Measurements from ENCODE around the gene YWHAG. TPM values are rescaled to one million over a fixed set of nuclear protein-coding genes. Genes with fewer than 3 reads are reported as not detected.
A peak's percentile ranks its signal among the peaks of the same experiment; 100 is the strongest.

YWHAG gene
- total and polyA plus RNA-seq, 9 of the 15 experiments (the other 6 are each of a cell fraction or from before 2014, with no cell fraction given): 30.4 to 246 (median 94.5) TPM

- Histone ChIP-seq H4K20me1 (replicated peaks; ENCODE audit: control insufficient read depth, insufficient read depth, low read length) (no peaks in the 10 kb centered on the region), H3K4me2 (ENCODE audit: insufficient read depth, low read length) (no peak overlapping the region), H2AFZ (ENCODE audit: low read depth, low read length) (no peak overlapping the region), H3K27me3 (ENCODE audit: control insufficient read depth in 2 of 2, insufficient read depth in 2 of 2, low read length in 2 of 2) (peaks cover 24 to 36% of the 10 kb centered on the region in 2 experiments; a peak in 4 of 5 replicates), H3K9ac (ENCODE audit: insufficient read depth in 1 of 2, low read depth in 2 of 2, low read length in 2 of 2) (peak overlapping the region in 1 of 2 experiments; percentile 26; a peak in 1 of 4 replicates), H3K4me3 (no peak overlapping the region), H3K9me3 (replicated peaks; ENCODE audit: control insufficient read depth, insufficient read depth, low read depth, low read length) (no peaks in the 10 kb centered on the region), H3K4me1 (replicated peaks in 1 of 2; ENCODE audit: control insufficient read depth in 2 of 2, insufficient read depth in 2 of 2, low read length in 2 of 2) (peaks cover 3 to 45% of the 10 kb centered on the region in 2 experiments), H3K9me1 (ENCODE audit: control insufficient read depth, insufficient read depth, low read length) (no peaks in the 10 kb centered on the region), H3K27ac (ENCODE audit: extremely low read depth, low read depth, low read length) (no peak overlapping the region), H3K36me3 (ENCODE audit: control insufficient read depth, insufficient read depth, low read length) (no peaks in the 10 kb centered on the region), H3K79me2 (ENCODE audit: control insufficient read depth, insufficient read depth, low read length) (no peaks in the 10 kb centered on the region)
- 19% methylated on average over 28 of the region's 29 CpGs for WGBS (ENCODE audit: insufficient coverage, low coverage, missing lambda C conversion rate)
- FAIRE-seq (no peak), ATAC-seq (no peak), DNase-seq (ENCODE audit: extremely low read depth in 1 of 4, low spot score in 3 of 4) (no peak)
- in situ Hi-C loops (cut with MboI): no loop called here
- intact Hi-C loops (cut with micrococcal nuclease): no loop called here
- no TSS peak for BruUV-seq (replicated peaks)
- ChIA-PET POLR2A (interaction anchor here (0.6 to 2.2 kb wide), 6 partner anchors 8 to 211 kb away, joined by 3 to 8 read pairs (median 4); no protein-coding TSS in a partner anchor), CTCF (ENCODE audit: low intra/inter-chr PET ratio) (no interaction called here)
- TF ChIP-seq ZBTB7A (IDR thresholded peaks at IDR 0.05; ENCODE audit: borderline replicate concordance, control insufficient read depth, low read depth, low read length) (0 out of 2 replicates have a peak, but pooled peaks have one; percentile 21), ZKSCAN3 (CRISPR knock-in tag; IDR thresholded peaks at IDR 0.05) (no peak)
These were observed 73.0 kb downstream of the YWHAG start for GRCh38 chr7:76285604-76286374.
